ENCODE results near the gene ZBTB20. TPM values are rescaled to one million over a fixed set of nuclear protein-coding genes. Genes with fewer than 3 reads are reported as not detected.

ZBTB20 gene
- total and polyA plus RNA-seq, 12 donors, result 2.8 to 167 (median 108) TPM

- Histone ChIP-seq H3K4me1 (replicated peaks in 1 of 2) (peaks cover 0 to 19% of the 10 kb centered on the region in 2 donors), H3K27ac (no peak overlapping the region), H3K9me3 (replicated peaks in 1 of 3) (no peaks in the 10 kb centered on the region), H3K27me3 (no peaks in the 10 kb centered on the region), H3K36me3 (replicated peaks in 1 of 2) (no peaks in the 10 kb centered on the region), H3K4me3 (no peak overlapping the region)
- WGBS, 4 donors, result 84 to 90% (median 85%) methylated on average over 9 of the region's 9 CpGs
- no peak for DNase-seq
- TF ChIP-seq POLR2A (IDR thresholded peaks at IDR 0.05), result no peak
- TF ChIP-seq, protein P1, sequence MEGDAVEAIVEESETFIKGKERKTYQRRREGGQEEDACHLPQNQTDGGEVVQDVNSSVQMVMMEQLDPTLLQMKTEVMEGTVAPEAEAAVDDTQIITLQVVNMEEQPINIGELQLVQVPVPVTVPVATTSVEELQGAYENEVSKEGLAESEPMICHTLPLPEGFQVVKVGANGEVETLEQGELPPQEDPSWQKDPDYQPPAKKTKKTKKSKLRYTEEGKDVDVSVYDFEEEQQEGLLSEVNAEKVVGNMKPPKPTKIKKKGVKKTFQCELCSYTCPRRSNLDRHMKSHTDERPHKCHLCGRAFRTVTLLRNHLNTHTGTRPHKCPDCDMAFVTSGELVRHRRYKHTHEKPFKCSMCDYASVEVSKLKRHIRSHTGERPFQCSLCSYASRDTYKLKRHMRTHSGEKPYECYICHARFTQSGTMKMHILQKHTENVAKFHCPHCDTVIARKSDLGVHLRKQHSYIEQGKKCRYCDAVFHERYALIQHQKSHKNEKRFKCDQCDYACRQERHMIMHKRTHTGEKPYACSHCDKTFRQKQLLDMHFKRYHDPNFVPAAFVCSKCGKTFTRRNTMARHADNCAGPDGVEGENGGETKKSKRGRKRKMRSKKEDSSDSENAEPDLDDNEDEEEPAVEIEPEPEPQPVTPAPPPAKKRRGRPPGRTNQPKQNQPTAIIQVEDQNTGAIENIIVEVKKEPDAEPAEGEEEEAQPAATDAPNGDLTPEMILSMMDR (IDR thresholded peaks at IDR 0.05), result no peak
- intact Hi-C loops (cut with DNase I), result no loop called here
Measured at GRCh38 chr3:114615523-114616085, 531.5 kb downstream of the ZBTB20 start.

- intact Hi-C loops (cut with DNase I), result no loop called here
- DNase-seq, result no peak
- Histone ChIP-seq H3K4me1 (replicated peaks in 1 of 2) (peaks cover 6 to 34% of the 10 kb centered on the region in 2 donors), H3K36me3 (replicated peaks in 1 of 2) (no peaks in the 10 kb centered on the region), H3K27me3 (no peaks in the 10 kb centered on the region), H3K4me3 (no peak overlapping the region), H3K9me3 (replicated peaks in 1 of 3) (no peaks in the 10 kb centered on the region), H3K27ac (peak overlapping the region in 1 of 5 donors; percentile 20)
- TF ChIP-seq, protein P1 (IDR thresholded peaks at IDR 0.05), result no peak
- no peak for TF ChIP-seq POLR2A (IDR thresholded peaks at IDR 0.05)
- 82 to 92% (median 89%) methylated on average over 4 of the region's 4 CpGs for WGBS, 4 donors
Measured at GRCh38 chr3:114609973-114610630, 537.0 kb downstream of the ZBTB20 start.

- TF ChIP-seq POLR2A (IDR thresholded peaks at IDR 0.05), result no peak
- TF ChIP-seq, protein P1 (IDR thresholded peaks at IDR 0.05), result no peak
- Histone ChIP-seq H3K9me3 (replicated peaks in 1 of 3) (no peaks in the 10 kb centered on the region), H3K4me3 (no peak overlapping the region), H3K4me1 (replicated peaks in 1 of 2) (peaks cover 6 to 34% of the 10 kb centered on the region in 2 donors), H3K27ac (peak overlapping the region in 4 of 5 donors; percentile 21 to 47 (median 32)), H3K36me3 (replicated peaks in 1 of 2) (no peaks in the 10 kb centered on the region), H3K27me3 (no peaks in the 10 kb centered on the region)
- WGBS, 4 donors, result 37 to 50% (median 44%) methylated on average over 1 of the region's 1 CpG
- intact Hi-C loops (cut with DNase I), result no loop called here
- no peak for DNase-seq
Measured at GRCh38 chr3:114608293-114608692, 538.8 kb downstream of the ZBTB20 start.

DNA sequence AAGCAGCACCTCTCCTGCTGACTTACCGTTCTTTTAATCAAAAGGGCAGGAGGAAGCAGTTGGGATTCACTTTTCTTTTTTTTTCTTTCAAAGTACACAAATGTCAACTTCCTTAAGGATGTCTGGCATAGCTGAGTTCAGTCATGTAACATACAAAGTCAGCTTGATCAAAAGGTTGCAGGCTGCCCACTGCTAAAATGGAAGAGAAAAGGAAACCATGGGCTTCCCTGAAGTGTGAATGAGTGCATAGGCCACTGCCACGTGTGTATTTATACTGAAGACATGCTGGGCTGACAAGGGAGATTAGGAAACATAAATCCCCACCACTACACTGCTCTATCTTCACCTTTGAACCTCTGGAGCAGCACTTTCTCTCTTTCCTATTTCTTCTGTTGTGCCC is 540.8 kb downstream of the ZBTB20 start:
- H3K36me3 ChIP-seq (replicated peaks in 1 of 2), result no peaks in the 10 kb centered on the region

More for the DNA sequence above, 540.8 kb downstream of the ZBTB20 start:
- Histone ChIP-seq H3K4me3 (no peak overlapping the region), H3K4me1 (replicated peaks in 1 of 2) (peaks cover 6 to 23% of the 10 kb centered on the region in 2 donors), H3K9me3 (replicated peaks in 1 of 3) (no peaks in the 10 kb centered on the region), H3K27ac (no peak overlapping the region), H3K27me3 (no peaks in the 10 kb centered on the region)
- intact Hi-C loops (cut with DNase I), result no loop called here
- WGBS, 4 donors, result 30 to 44% (median 37%) methylated on average over 2 of the region's 2 CpGs
- TF ChIP-seq, protein P1 (IDR thresholded peaks at IDR 0.05), result no peak
- DNase-seq, result no peak
